PC-9 (cell line): Measurements from ENCODE around the gene NIBAN1. TPM values are rescaled to one million over a fixed set of nuclear protein-coding genes. Genes with fewer than 3 reads are reported as not detected.
A peak's percentile ranks its signal among the peaks of the same experiment; 100 is the strongest.

Source experiments
- BruUV-seq: library from RNA; stranded (reverse); fragments of 400-500 nt; replicated peaks from 2 replicates; lab custom pipeline; 2021; lab: Mats Ljungman, UMichigan
- CTCF ChIA-PET: fragments of 300-600 bp; sonication (Branson Sonifier 250); formaldehyde crosslinking; loops from one replicate; lab custom pipeline; 2022; ENCODE audit warnings: antibody characterized with exemption; lab: Charles Lee
- POLR2A ChIA-PET: fragments of 300-600 bp; sonication (Branson Sonifier 250); formaldehyde crosslinking; loops from one replicate; lab custom pipeline; 2022; ENCODE audit warnings: antibody characterized with exemption; ENCODE audit not compliant: unreplicated experiment; lab: Charles Lee
- DNase-seq, 2 experiments: peaks; one replicate each; pipeline versions ENCODE4 v3.0.0 to v3.0.0-alpha.2; 2015 to 2022; ENCODE audit warnings: mixed read lengths in 1 of 2
- H2AFZ ChIP-seq: fragments of 200-600 bp; sonication (generic); 2 replicates; pipeline ENCODE4 v1.8.1; 2017; ENCODE audit warnings: antibody characterized with exemption
- H3F3A ChIP-seq: fragments of 200-600 bp; sonication (generic); 2 replicates; pipeline ENCODE4 v1.8.1; 2017; ENCODE audit warnings: antibody characterized with exemption, mild to moderate bottlenecking, low read depth; ENCODE audit not compliant: insufficient read depth
- H3K27ac ChIP-seq: fragments of 200-600 bp; sonication (generic); 2 replicates; pipeline ENCODE4 v1.6.1; 2016; ENCODE audit warnings: mixed run types
- H3K27me3 ChIP-seq: fragments of 200-600 bp; sonication (generic); 2 replicates; pipeline ENCODE4 v1.6.1; 2016; ENCODE audit warnings: low read depth, mixed run types; ENCODE audit not compliant: insufficient read depth
- H3K36me3 ChIP-seq: fragments of 200-600 bp; sonication (generic); 2 replicates; pipeline ENCODE4 v1.6.1; 2016; ENCODE audit warnings: low read depth, mixed run types
- H3K4me1 ChIP-seq: fragments of 200-600 bp; sonication (generic); replicated peaks from 2 replicates; pipeline ENCODE4 v1.6.1; 2016; ENCODE audit warnings: mixed run types; ENCODE audit not compliant: insufficient read depth
- H3K4me2 ChIP-seq: fragments of 200-600 bp; sonication (generic); 2 replicates; pipeline ENCODE4 v1.6.1; 2017; ENCODE audit warnings: mixed run types
- H3K4me3 ChIP-seq: fragments of 200-600 bp; sonication (generic); 2 replicates; pipeline ENCODE4 v1.6.1; 2016; ENCODE audit warnings: mixed run types
- H3K79me2 ChIP-seq: fragments of 200-600 bp; sonication (generic); 2 replicates; pipeline ENCODE4 v1.6.1; 2017; ENCODE audit warnings: low read depth, mixed run types
- H3K9me2 ChIP-seq: fragments of 200-600 bp; sonication (generic); 2 replicates; pipeline ENCODE4 v1.8.1; 2017; ENCODE audit warnings: mild to moderate bottlenecking; ENCODE audit not compliant: insufficient read depth
- H3K9me3 ChIP-seq: fragments of 200-600 bp; sonication (generic); 2 replicates; pipeline ENCODE4 v1.8.1; 2016; ENCODE audit warnings: low read depth; ENCODE audit not compliant: insufficient read depth
- H4K20me1 ChIP-seq: fragments of 200-600 bp; sonication (generic); 2 replicates; pipeline ENCODE4 v1.8.1; 2017; ENCODE audit not compliant: insufficient read depth
- EZH2 ChIP-seq: fragments of 200-600 bp; sonication (generic); IDR thresholded peaks from 2 replicates; pipeline ENCODE4 v1.8.0; 2017; ENCODE audit warnings: antibody characterized with exemption, low read depth
- intact Hi-C: fragments of 100-400 bp; cut with micrococcal nuclease; formaldehyde crosslinking; loops from one replicate; pipeline ENCODE4 v1.10.0; 2022; ENCODE audit not compliant: unreplicated experiment
- total RNA-seq: library from RNA; stranded (reverse); gene quantifications from 2 replicates; pipeline ENCODE4 v1.2.3, GENCODE V29; 2021
- TF ChIP-seq, protein P1 (sequence below): fragments of 200-600 bp; sonication (generic); conservative IDR thresholded peaks from 2 replicates; pipeline ENCODE4 v1.6.1; 2017; ENCODE audit warnings: mixed run types, antibody characterized with exemption, mild to moderate bottlenecking, moderate library complexity

Gene NIBAN1
- total RNA-seq, 1 experiment from 2014 or later, result 29.3 TPM

GRCh38 chr1:185016880-185017279 lies 42.6 kb upstream of the NIBAN1 start:
- Histone ChIP-seq H3F3A (peaks cover 14% of the 10 kb centered on the region), H3K4me2 (peak overlapping the region; percentile 59), H3K79me2 (no peaks in the 10 kb centered on the region), H3K9me3 (no peaks in the 10 kb centered on the region), H3K9me2 (no peaks in the 10 kb centered on the region), H4K20me1 (no peaks in the 10 kb centered on the region), H3K27ac (peak overlapping the region; percentile 90), H3K4me3 (no peak overlapping the region), H3K4me1 (peaks cover 35% of the 10 kb centered on the region), H3K27me3 (no peaks in the 10 kb centered on the region), H3K36me3 (no peaks in the 10 kb centered on the region), H2AFZ (peak overlapping the region; percentile 36; the same call in 1 of the 2 replicates)
- BruUV-seq, result no TSS peak
- ChIA-PET CTCF (no interaction called here), POLR2A (interaction anchor here (0.6 kb wide), 1 partner anchor 97 kb away, joined by 3 read pairs; no protein-coding TSS in a partner anchor)
- peak; percentile 38 to 57 for DNase-seq
- TF ChIP-seq, protein P1, sequence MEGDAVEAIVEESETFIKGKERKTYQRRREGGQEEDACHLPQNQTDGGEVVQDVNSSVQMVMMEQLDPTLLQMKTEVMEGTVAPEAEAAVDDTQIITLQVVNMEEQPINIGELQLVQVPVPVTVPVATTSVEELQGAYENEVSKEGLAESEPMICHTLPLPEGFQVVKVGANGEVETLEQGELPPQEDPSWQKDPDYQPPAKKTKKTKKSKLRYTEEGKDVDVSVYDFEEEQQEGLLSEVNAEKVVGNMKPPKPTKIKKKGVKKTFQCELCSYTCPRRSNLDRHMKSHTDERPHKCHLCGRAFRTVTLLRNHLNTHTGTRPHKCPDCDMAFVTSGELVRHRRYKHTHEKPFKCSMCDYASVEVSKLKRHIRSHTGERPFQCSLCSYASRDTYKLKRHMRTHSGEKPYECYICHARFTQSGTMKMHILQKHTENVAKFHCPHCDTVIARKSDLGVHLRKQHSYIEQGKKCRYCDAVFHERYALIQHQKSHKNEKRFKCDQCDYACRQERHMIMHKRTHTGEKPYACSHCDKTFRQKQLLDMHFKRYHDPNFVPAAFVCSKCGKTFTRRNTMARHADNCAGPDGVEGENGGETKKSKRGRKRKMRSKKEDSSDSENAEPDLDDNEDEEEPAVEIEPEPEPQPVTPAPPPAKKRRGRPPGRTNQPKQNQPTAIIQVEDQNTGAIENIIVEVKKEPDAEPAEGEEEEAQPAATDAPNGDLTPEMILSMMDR, result no peak
- TF ChIP-seq EZH2, result no peak
- intact Hi-C loops, result no loop called here

GRCh38 chr1:185015631-185016030 lies 41.3 kb upstream of the NIBAN1 start:
- BruUV-seq, result no TSS peak
- peaks cover 35% of the 10 kb centered on the region for H3K4me1 ChIP-seq
- TF ChIP-seq, protein P1, result no peak
- no peak for TF ChIP-seq EZH2
- no peak overlapping the region for H2AFZ ChIP-seq
- H3K27me3 ChIP-seq, result no peaks in the 10 kb centered on the region
- ChIA-PET POLR2A (no interaction called here), CTCF (no interaction called here)
- no peaks in the 10 kb centered on the region for H3K9me2 ChIP-seq
- H3K79me2 ChIP-seq, result no peaks in the 10 kb centered on the region
- H3K9me3 ChIP-seq, result no peaks in the 10 kb centered on the region
- peaks cover 14% of the 10 kb centered on the region for H3F3A ChIP-seq
- H3K36me3 ChIP-seq, result no peaks in the 10 kb centered on the region
- H4K20me1 ChIP-seq, result no peaks in the 10 kb centered on the region
- H3K4me3 ChIP-seq, result no peak overlapping the region
- 0 out of 2 replicates have a peak overlapping the region, but pooled peaks have one; percentile 90 for H3K27ac ChIP-seq
- intact Hi-C loops, result no loop called here
- H3K4me2 ChIP-seq, result no peak overlapping the region
- no peak for DNase-seq

- no peaks in the 10 kb centered on the region for H3K79me2 ChIP-seq
- CTCF ChIA-PET, result no interaction called here
- intact Hi-C loops, result no loop called here
- POLR2A ChIA-PET, result interaction anchor here (0.5 kb wide), 1 partner anchor 1221 kb away, joined by 5 read pairs; no protein-coding TSS in a partner anchor
- H3K4me2 ChIP-seq, result no peak overlapping the region
- H3K4me1 ChIP-seq, result peaks cover 35% of the 10 kb centered on the region
- H3K27me3 ChIP-seq, result no peaks in the 10 kb centered on the region
- no peaks in the 10 kb centered on the region for H4K20me1 ChIP-seq
- no peak overlapping the region for H2AFZ ChIP-seq
- H3K9me3 ChIP-seq, result no peaks in the 10 kb centered on the region
- H3F3A ChIP-seq, result peaks cover 14% of the 10 kb centered on the region
- no peak overlapping the region for H3K27ac ChIP-seq
- BruUV-seq, result no TSS peak
- H3K9me2 ChIP-seq, result no peaks in the 10 kb centered on the region
- no peak for DNase-seq
- TF ChIP-seq EZH2, result no peak
- TF ChIP-seq, protein P1, result no peak
- no peaks in the 10 kb centered on the region for H3K36me3 ChIP-seq
- no peak overlapping the region for H3K4me3 ChIP-seq
Measured at GRCh38 chr1:185014941-185015340, 40.6 kb upstream of the NIBAN1 start.
